Bone marrow (tissue), 2 donors: ENCODE measurements around the gene DDX24.

Experiments
- DNase-seq, 2 donors: peaks; one replicate each; lab custom pipeline; 2025; lab: John Stamatoyannopoulos, UW

The DDX24 gene

DNA sequence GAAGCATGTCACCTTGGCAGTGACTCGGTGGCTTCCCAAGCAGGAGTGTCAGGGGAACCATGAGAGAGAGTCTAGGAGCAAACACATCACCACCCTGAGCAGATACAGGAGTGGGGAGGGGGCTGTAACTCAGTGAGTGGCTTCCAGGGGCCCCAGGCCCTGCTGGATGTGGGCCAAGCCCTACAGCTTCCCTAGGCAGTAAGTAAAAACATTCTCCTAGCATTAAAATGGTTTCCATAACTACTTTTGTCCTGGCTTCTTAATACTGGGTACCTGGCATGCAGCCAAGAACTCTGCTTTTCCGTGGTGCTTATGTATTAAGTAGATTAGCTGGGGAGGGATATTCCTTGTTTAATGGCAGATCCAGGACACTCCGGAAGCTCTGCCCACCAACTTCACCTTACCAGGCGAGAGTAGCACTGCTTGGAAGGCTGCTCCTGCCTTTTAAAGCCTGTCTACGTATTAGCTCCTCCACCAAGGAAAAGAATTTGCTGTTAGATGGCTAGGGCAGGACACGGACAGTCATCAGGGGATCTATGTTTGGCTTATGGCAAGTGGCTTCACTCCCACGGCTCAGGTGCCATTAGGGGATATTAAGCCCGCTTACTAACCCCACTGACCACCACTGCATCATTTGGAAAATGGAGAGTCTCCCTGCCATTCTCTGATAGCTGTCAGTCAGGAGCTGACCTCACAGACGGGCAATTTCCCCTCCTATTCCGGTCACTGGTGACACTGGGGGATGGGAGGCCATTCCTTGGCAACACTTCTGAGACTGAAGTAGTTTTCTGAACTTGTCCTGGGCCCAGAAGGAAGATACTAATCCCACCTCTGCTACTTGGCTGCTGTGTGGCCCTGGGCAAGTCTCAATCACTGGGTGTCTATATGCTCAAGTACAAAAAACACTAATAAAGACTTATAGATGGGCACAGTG is 32.0 kb downstream of the DDX24 start:
- no peak for DNase-seq

- DNase-seq, result no peak
Measured at GRCh38 chr14:94047581-94047980, 33.4 kb downstream of the DDX24 start.

- DNase-seq, result no peak
Measured at GRCh38 chr14:94046696-94047250, 34.2 kb downstream of the DDX24 start.

DNA sequence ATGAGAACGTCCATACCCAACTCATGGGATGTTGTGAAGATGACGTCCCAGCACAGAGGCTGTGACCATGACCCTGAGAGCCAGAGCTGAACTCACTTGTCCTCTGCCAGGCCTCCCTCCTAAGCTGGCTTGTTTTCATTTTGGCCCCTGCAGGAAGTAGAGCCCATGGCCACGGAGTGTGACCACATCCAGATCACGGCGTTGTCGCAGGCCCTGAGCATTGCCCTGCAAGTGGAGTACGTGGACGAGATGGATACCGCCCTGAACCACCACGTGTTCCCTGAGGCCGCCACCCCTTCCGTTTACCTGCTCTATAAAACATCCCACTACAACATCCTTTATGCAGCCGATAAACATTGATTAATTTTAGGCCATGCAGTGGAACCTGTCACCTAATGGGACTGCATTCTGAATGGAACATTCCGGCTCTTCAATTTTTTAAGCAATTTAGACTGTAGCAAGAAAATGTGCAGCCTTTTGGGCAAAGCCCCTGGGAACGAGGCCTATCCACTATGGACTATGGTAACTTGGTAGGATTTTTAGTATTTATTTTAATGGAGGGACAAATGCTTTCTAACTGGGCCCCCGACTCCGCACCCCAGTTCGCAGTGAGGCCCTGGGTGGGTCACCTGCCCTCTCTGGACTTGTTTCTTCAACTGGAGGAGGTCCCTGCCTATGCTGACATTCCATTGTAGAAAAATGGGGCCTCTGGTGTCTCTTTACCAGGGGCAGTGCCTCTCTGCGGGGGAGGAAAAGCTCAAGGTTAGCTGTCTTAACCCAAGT is 35.2 kb downstream of the DDX24 start:
- DNase-seq, result no peak

DNA sequence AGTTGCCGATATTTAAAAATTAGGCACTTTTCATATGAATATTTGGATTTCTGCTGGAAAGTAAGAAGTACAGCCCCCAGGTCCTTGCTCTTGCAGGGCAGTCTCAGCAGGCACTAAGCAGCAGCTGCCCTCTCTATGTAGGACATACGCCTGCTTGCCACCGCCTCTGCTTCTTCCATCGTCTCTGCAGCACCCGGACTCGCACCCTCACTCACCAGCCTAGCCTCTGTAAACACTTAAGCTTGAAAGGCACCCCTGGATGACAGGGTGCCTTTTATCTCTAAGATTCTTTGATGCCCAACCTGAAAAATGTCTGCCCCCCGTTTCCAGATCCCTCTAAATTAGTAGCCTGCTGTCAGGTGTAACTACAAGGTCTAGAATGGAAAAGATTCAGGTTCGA is 35.9 kb downstream of the DDX24 start:
- DNase-seq, result no peak

DNA sequence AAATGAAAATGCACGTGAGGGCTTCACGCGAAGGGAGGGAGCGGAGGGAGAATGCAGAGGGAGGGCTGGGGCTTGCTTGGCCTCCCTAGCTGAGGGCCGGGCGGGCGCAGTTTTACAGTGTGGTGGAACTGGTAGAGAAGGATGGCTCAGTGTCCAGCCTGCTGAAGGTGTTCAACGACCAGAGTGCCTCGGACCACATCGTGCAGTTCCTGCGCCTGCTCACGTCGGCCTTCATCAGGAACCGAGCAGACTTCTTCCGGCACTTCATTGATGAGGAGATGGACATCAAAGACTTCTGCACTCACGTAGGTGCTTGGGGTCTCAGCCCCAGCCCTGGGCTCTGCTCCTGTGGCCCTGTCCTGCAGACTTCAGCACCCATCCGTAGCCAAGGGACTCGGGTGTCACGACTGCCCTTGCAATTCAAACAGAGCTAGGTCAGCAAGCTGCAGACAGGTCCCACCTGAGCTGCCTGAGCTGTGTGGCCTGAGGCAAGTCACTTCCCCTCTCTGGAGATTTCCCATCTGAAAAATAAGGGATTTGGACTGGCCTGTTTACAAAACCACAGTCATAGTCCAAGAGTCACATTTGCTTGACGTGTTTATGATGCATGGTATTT is 36.4 kb downstream of the DDX24 start:
- no peak for DNase-seq

GRCh38 chr14:94043756-94044475 is 37.1 kb downstream of the DDX24 start:
- DNase-seq, result no peak

GRCh38 chr14:94043111-94043755 is 37.8 kb downstream of the DDX24 start:
- no peak for DNase-seq

- no peak for DNase-seq
Measured at GRCh38 chr14:94042433-94043091, 38.4 kb downstream of the DDX24 start.

DNA sequence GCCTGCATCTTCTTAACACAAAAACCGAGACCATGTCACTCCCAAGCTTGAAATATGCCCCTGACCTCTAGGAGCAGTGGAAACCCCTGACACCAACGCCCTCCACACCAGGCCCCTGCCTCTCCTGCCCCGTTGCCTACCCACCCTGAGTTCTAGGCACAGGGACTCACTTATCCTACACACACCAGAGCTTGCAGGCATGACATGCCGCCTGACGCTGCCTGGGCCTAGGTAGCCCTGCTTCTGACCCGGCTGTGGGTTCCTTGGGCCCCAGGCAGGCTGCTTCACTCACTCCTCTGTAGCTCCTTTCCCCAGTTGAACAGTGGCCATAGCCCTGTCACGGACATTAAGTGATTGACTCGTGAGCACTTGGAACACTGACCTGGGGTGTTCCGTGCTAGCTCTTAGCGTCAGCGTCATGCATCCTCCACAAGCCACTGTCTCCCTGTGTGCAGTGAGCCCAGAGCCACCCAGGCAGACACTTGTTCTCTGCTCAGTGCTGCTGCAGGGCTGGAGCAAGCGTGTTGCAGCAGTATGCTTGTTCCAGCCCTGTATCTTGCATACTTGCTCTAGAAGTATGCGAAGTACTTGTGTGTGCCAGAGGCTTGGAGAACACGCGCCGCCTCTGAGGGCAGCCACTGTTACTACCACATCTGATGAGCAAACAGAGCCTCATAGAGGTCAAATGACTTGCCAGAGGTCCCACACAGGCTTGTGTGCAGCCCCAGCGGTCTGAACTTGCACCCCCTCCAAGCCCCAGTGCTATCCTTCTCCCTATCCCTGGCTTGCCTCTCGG is 39.3 kb downstream of the DDX24 start:
- no peak for DNase-seq

GRCh38 chr14:94040796-94041195 is 40.2 kb downstream of the DDX24 start:
- DNase-seq, result no peak

DNA sequence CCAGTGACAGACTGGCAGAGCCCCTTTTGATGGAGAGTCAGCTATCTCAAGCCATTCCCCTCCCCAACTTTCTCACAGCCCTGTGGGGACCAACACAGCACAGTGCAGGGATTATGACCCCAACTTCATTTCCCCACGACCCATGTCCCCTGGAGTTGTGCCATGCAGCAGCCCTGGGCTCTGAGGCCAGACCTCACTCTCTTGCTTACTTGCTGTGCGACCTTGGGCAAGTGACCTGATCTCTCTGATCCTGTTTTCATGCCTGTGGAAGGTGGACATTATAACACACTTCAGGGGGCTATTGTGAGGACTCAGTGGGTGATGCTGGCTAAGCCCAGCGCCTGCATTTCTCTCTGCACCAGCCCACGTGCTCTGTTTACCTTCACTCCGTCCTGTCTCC is 40.8 kb downstream of the DDX24 start:
- DNase-seq, result no peak

- DNase-seq, result no peak
Measured at GRCh38 chr14:94038921-94039629, 41.9 kb downstream of the DDX24 start.

DNA sequence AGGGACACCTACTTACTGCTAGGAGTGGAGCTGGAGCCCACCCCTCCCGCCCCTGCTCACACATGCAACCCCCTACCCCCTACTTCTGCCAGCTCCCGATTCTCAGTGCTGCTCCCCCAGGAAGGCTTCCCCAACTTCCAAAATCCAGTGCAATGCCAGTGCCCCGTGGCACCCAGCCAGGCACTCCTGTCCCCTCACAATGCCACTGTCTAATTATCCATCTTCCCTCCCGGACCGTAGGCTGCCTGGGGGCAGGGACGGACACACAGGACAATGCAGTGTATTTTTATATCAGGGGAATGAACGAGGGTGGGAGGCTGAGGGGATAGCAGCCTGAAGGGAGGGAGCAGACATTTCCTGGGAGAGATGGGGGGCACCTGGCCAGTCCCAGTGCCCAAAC is 42.5 kb downstream of the DDX24 start:
- no peak for DNase-seq

GRCh38 chr14:94037954-94038353 is 43.0 kb downstream of the DDX24 start:
- no peak for DNase-seq

- peak; percentile 22 to 52 for DNase-seq
Measured at GRCh38 chr14:94036313-94037167, 44.5 kb downstream of the DDX24 start.

DNA sequence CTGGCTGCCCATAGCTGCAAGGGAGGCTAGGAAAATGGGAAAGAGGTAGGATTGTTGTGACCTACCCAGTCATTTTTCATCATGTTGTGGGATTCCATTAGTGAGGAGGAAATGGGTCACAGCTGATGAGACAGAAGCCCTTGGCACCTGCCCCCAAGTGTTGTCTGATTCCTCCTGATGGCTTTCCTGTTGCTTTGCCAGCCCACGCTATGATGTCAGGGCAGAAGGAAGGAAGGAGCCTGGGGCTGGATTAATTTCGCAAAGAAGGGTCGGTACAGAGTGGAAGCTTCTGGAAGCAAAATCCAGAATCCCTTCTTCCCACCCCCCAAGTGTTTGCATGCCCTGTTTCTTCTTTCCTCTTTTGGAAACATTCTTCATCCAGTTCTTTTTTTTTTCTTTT is 46.1 kb downstream of the DDX24 start:
- DNase-seq, result no peak

DNA sequence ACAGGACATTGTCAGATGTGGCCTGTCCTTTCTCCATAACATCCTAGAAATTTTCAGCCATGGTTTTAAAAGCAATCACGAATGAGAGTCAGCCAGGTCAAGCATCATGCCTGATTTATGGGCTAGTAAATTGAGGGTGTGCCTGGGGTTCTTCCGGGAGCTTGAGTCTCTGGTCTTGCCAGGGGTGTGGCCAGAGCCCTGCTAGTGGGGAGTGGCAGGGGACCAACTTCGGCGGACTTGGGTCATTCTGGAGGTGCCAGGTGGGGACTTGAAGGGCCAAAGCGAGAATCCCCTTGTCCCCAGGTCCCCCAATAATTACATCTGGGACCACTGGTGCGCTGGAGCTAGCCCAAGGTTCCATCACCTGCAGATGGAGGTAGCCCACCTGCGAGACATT is 49.1 kb downstream of the DDX24 start:
- DNase-seq, result no peak
